PC-3 (cell line): ENCODE results near the gene TXNL4A. TPM values are rescaled to one million over a fixed set of nuclear protein-coding genes. Genes with fewer than 3 reads are reported as not detected.

Experiments
- ATAC-seq: fragments of 200-7000 bp; cut with Tn5 transposase; 2 replicates; pipeline ENCODE4 v1.9.1; 2020; ENCODE audit warnings: mild to moderate bottlenecking, moderate library complexity
- BruUV-seq: library from RNA; stranded (reverse); fragments of 400-500 nt; replicated peaks from 2 replicates; lab custom pipeline; 2021; lab: Mats Ljungman, UMichigan
- CTCF ChIA-PET: fragments of 300-600 bp; sonication (Branson Sonifier 250); formaldehyde crosslinking; loops from one replicate; lab custom pipeline; 2022; ENCODE audit warnings: antibody characterized with exemption; lab: Charles Lee
- POLR2A ChIA-PET: fragments of 300-600 bp; sonication (Branson Sonifier 250); formaldehyde crosslinking; loops from one replicate; lab custom pipeline; 2022; ENCODE audit warnings: antibody characterized with exemption; ENCODE audit not compliant: unreplicated experiment; lab: Charles Lee
- DNase-seq: peaks from one replicate; pipeline ENCODE4 v3.0.0-alpha.2; 2015
- H2AFZ ChIP-seq: fragments of 300-600 bp; sonication (generic); 2 replicates; pipeline ENCODE4 v1.6.0; 2016; ENCODE audit warnings: antibody characterized with exemption, low read length
- H3F3A ChIP-seq: fragments of 300-600 bp; sonication (generic); one replicate; pipeline ENCODE4 v1.6.0; 2017; ENCODE audit warnings: antibody characterized with exemption, low read length, control low read depth, mild to moderate bottlenecking; ENCODE audit not compliant: unreplicated experiment
- H3K27ac ChIP-seq: fragments of 300-600 bp; sonication (generic); 2 replicates; pipeline ENCODE4 v1.5.1; 2016; ENCODE audit warnings: mild to moderate bottlenecking, low read length
- H3K27me3 ChIP-seq: fragments of 300-600 bp; sonication (generic); 2 replicates; pipeline ENCODE4 v1.6.1; 2016; ENCODE audit warnings: low read length, mixed read lengths
- H3K36me3 ChIP-seq: fragments of 300-600 bp; sonication (generic); 2 replicates; pipeline ENCODE4 v1.6.1; 2016; ENCODE audit warnings: low read depth, mixed run types, low read length, mixed read lengths
- H3K4me1 ChIP-seq: fragments of 300-600 bp; sonication (generic); 2 replicates; pipeline ENCODE4 v1.5.1; 2016; ENCODE audit warnings: low read length; ENCODE audit not compliant: insufficient read depth
- H3K4me2 ChIP-seq: fragments of 300-600 bp; sonication (generic); 2 replicates; pipeline ENCODE4 v1.6.0; 2016; ENCODE audit warnings: low read length
- H3K4me3 ChIP-seq: fragments of 300-600 bp; sonication (generic); 2 replicates; pipeline ENCODE4 v1.5.1; 2016; ENCODE audit warnings: mild to moderate bottlenecking, low read length, mixed read lengths
- H3K79me2 ChIP-seq: fragments of 300-600 bp; sonication (generic); 2 replicates; pipeline ENCODE4 v1.6.1; 2017; ENCODE audit warnings: low read length, mixed read lengths
- H3K9ac ChIP-seq: fragments of 300-600 bp; sonication (generic); 2 replicates; pipeline ENCODE4 v1.6.0; 2016; ENCODE audit warnings: mild to moderate bottlenecking, low read length
- H3K9me2 ChIP-seq: fragments of 300-600 bp; sonication (generic); replicated peaks from 2 replicates; pipeline ENCODE4 v1.6.1; 2016; ENCODE audit warnings: mixed run types, low read length, mixed read lengths
- H3K9me3 ChIP-seq: fragments of 300-600 bp; sonication (generic); 2 replicates; pipeline ENCODE4 v1.6.1; 2016; ENCODE audit warnings: low read length, mixed read lengths
- H4K20me1 ChIP-seq: fragments of 300-600 bp; sonication (generic); 2 replicates; pipeline ENCODE4 v1.6.1; 2016; ENCODE audit warnings: low read length, mixed read lengths
- CTCF ChIP-seq: fragments of 300-600 bp; sonication (generic); conservative IDR thresholded peaks from 2 replicates; pipeline ENCODE4 v1.5.1; 2017; ENCODE audit warnings: antibody characterized with exemption, low read depth, mild to moderate bottlenecking, low read length
- EZH2 ChIP-seq: fragments of 300-600 bp; sonication (generic); IDR thresholded peaks from one replicate; pipeline ENCODE4 v1.6.1; 2017; ENCODE audit warnings: antibody characterized with exemption, mild to moderate bottlenecking, low read length; ENCODE audit not compliant: unreplicated experiment
- EZH2phosphoT487 ChIP-seq: fragments of 300-600 bp; sonication (generic); IDR thresholded peaks from 2 replicates; pipeline ENCODE4 v1.6.1; 2018; ENCODE audit warnings: mild to moderate bottlenecking, antibody characterized with exemption, low read length, borderline replicate concordance
- intact Hi-C: fragments of 100-400 bp; cut with micrococcal nuclease; formaldehyde crosslinking; loops from 2 replicates; pipeline ENCODE4 v1.9.0; 2023
- total RNA-seq: library from RNA; depleted of rRNA; stranded (reverse); fragments of >200 nt; gene quantifications from 2 replicates; pipeline ENCODE4 v1.2.3, GENCODE V29; 2014

Gene TXNL4A
- total RNA-seq, 1 experiment from 2014 or later, result 159 TPM

- ChIA-PET CTCF (no interaction called here), POLR2A (no interaction called here)
- intact Hi-C loops, result loop anchor here (2.0 to 10.0 kb wide), 3 partner anchors 25 to 91 kb away; partner anchors contain the start of gene TXNL4A
- Histone ChIP-seq H3K4me2 (no peak overlapping the region), H3K9ac (no peak overlapping the region), H3K9me2 (no peaks in the 10 kb centered on the region), H3K27ac (no peak overlapping the region), H3K4me1 (no peaks in the 10 kb centered on the region), H3K79me2 (peaks cover 67% of the 10 kb centered on the region), H3K36me3 (peaks cover 31% of the 10 kb centered on the region), H3F3A (no peaks in the 10 kb centered on the region), H3K27me3 (no peaks in the 10 kb centered on the region), H3K4me3 (no peak overlapping the region), H4K20me1 (no peaks in the 10 kb centered on the region), H3K9me3 (peaks cover 11% of the 10 kb centered on the region; the same call in 1 of the 2 replicates), H2AFZ (no peak overlapping the region)
- ATAC-seq (no peak), DNase-seq (no peak)
- BruUV-seq, result no TSS peak
- TF ChIP-seq EZH2phosphoT487, result no peak
- TF ChIP-seq CTCF, result no peak
- TF ChIP-seq EZH2, result no peak
Observed at GRCh38 chr18:79935925-79936324, 52.4 kb downstream of the TXNL4A start.

- H3K9me3 ChIP-seq, result peaks cover 11% of the 10 kb centered on the region; the same call in 1 of the 2 replicates
- intact Hi-C loops, result loop anchor here (2.0 to 10.0 kb wide), 3 partner anchors 25 to 91 kb away; partner anchors contain the start of gene TXNL4A
- ChIA-PET CTCF (no interaction called here), POLR2A (no interaction called here)
- no peaks in the 10 kb centered on the region for H3K4me1 ChIP-seq
- TF ChIP-seq EZH2phosphoT487 (no peak), CTCF (no peak), EZH2 (no peak)
- H2AFZ ChIP-seq, result no peak overlapping the region
- no peak for ATAC-seq
- H3K27ac ChIP-seq, result no peak overlapping the region
- no peaks in the 10 kb centered on the region for H3K9me2 ChIP-seq
- no TSS peak for BruUV-seq
- no peaks in the 10 kb centered on the region for H4K20me1 ChIP-seq
- H3K36me3 ChIP-seq, result peaks cover 34% of the 10 kb centered on the region
- H3F3A ChIP-seq, result no peaks in the 10 kb centered on the region
- H3K4me2 ChIP-seq, result no peak overlapping the region
- peaks cover 63% of the 10 kb centered on the region for H3K79me2 ChIP-seq
- H3K27me3 ChIP-seq, result no peaks in the 10 kb centered on the region
- no peak overlapping the region for H3K9ac ChIP-seq
- no peak for DNase-seq
- no peak overlapping the region for H3K4me3 ChIP-seq
Observed at GRCh38 chr18:79935499-79935898, 52.9 kb downstream of the TXNL4A start.

- ATAC-seq, result no peak
- Histone ChIP-seq H3K27me3 (no peaks in the 10 kb centered on the region), H2AFZ (no peak overlapping the region), H3K9ac (no peak overlapping the region), H3K9me2 (no peaks in the 10 kb centered on the region), H3K9me3 (peaks cover 11% of the 10 kb centered on the region; the same call in 1 of the 2 replicates), H3K27ac (no peak overlapping the region), H3F3A (no peaks in the 10 kb centered on the region), H3K4me1 (no peaks in the 10 kb centered on the region), H3K36me3 (peaks cover 38% of the 10 kb centered on the region), H3K79me2 (peaks cover 60% of the 10 kb centered on the region), H3K4me2 (no peak overlapping the region), H3K4me3 (no peak overlapping the region), H4K20me1 (no peaks in the 10 kb centered on the region)
- TF ChIP-seq EZH2phosphoT487 (no peak), EZH2 (no peak), CTCF (no peak)
- ChIA-PET CTCF (interaction anchor here (0.6 kb wide), 1 partner anchor 52 kb away, joined by 3 read pairs; no protein-coding TSS in a partner anchor), POLR2A (no interaction called here)
- no TSS peak for BruUV-seq
- intact Hi-C loops, result loop anchor here (2.0 to 10.0 kb wide), 3 partner anchors 26 to 92 kb away; partner anchors contain the start of gene TXNL4A
- no peak for DNase-seq
Observed at GRCh38 chr18:79935098-79935480, 53.3 kb downstream of the TXNL4A start.
